SK-N-SH (cell line): ENCODE data around the gene CLDN15. TPM values are rescaled to one million over a fixed set of nuclear protein-coding genes. Genes with fewer than 3 reads are reported as not detected.
A peak's percentile ranks its signal among the peaks of the same experiment; 100 is the strongest.

Source experiments
- CTCF ChIA-PET: fragments of 300-600, 350-600 bp; formaldehyde crosslinking; extraction: SDS; loops from one replicate; lab custom pipeline; 2021; lab: Yijun Ruan, JAX
- POLR2A ChIA-PET: fragments of 350-600 bp; sonication (Branson Sonifier 250); formaldehyde crosslinking; extraction: SDS; loops from one replicate; lab custom pipeline; 2020; ENCODE audit warnings: antibody characterized with exemption, inconsistent platforms; lab: Yijun Ruan, JAX
- DNase-seq: peaks from one replicate; pipeline ENCODE4 v3.0.0; 2012
- H2AFZ ChIP-seq: fragments of 200-600 bp; sonication (generic); 2 replicates; pipeline ENCODE4 v1.8.1; 2016; ENCODE audit warnings: antibody characterized with exemption, mild to moderate bottlenecking, low read depth
- H3F3A ChIP-seq: fragments of 200-600 bp; sonication (generic); replicated peaks from 2 replicates; pipeline ENCODE3; 2016; ENCODE audit warnings: antibody characterized with exemption, mild to moderate bottlenecking; ENCODE audit not compliant: insufficient read depth
- H3K27ac ChIP-seq, 2 experiments: fragments of 200-500 bp in 1 of 2; fragments of 200-600 bp in 1 of 2; sonication (Bioruptor generic) in 1 of 2; sonication (generic), shearing (Covaris generic) in 1 of 2; 2 replicates each; pipeline versions ENCODE4 v1.5.1 to v1.6.1; 2014 to 2016; ENCODE audit warnings: low read depth in 2 of 2, inconsistent platforms in 1 of 2, low read length in 1 of 2, mild to moderate bottlenecking in 1 of 2, mixed read lengths in 1 of 2
- H3K27me3 ChIP-seq: fragments of 200-600 bp; sonication (generic), shearing (Covaris generic); 2 replicates; pipeline ENCODE4 v1.6.1; 2016; ENCODE audit warnings: mixed run types; ENCODE audit not compliant: insufficient read depth
- H3K36me3 ChIP-seq, 2 experiments: fragments of 200-500 bp in 1 of 2; fragments of 200-600 bp in 1 of 2; sonication (Bioruptor generic) in 1 of 2; sonication (generic) in 1 of 2; replicated peaks in 1 of 2; 2 replicates each; pipeline versions ENCODE3 to v1.5.1; 2014 to 2016; ENCODE audit warnings: low read length in 1 of 2, mild to moderate bottlenecking in 1 of 2; ENCODE audit not compliant: insufficient read depth in 2 of 2, control insufficient read depth in 1 of 2
- H3K4me1 ChIP-seq, 2 experiments: fragments of 200-500 bp in 1 of 2; fragments of 200-600 bp in 1 of 2; sonication (Bioruptor generic) in 1 of 2; sonication (generic), shearing (Covaris generic) in 1 of 2; 2 replicates each; pipeline versions ENCODE4 v1.5.1 to v1.6.1; 2014 to 2016; ENCODE audit warnings: low read depth in 1 of 2, low read length in 1 of 2, mixed run types in 1 of 2; ENCODE audit not compliant: insufficient read depth in 2 of 2, control insufficient read depth in 1 of 2
- H3K4me2 ChIP-seq: fragments of 200-600 bp; sonication (generic), shearing (Covaris generic); 2 replicates; pipeline ENCODE4 v1.6.1; 2017; ENCODE audit warnings: mixed run types
- H3K4me3 ChIP-seq, 2 experiments: fragments of 200-500 bp in 1 of 2; fragments of 200-600 bp in 1 of 2; sonication (Bioruptor generic) in 1 of 2; sonication (generic), shearing (Covaris generic) in 1 of 2; 2 replicates each; pipeline versions ENCODE4 v1.5.1 to v1.8.1; 2014 to 2016; ENCODE audit warnings: low read depth in 2 of 2, inconsistent platforms in 1 of 2, low read length in 1 of 2, mild to moderate bottlenecking in 1 of 2, mixed read lengths in 1 of 2, moderate library complexity in 1 of 2
- H3K79me2 ChIP-seq: fragments of 200-600 bp; sonication (generic); 2 replicates; pipeline ENCODE4 v1.8.1; 2017; ENCODE audit warnings: mild to moderate bottlenecking; ENCODE audit not compliant: insufficient read depth
- H3K9ac ChIP-seq: fragments of 200-600 bp; sonication (generic); 2 replicates; pipeline ENCODE4 v1.6.1; 2017; ENCODE audit warnings: mixed run types
- H3K9me2 ChIP-seq: fragments of 200-600 bp; sonication (generic); 2 replicates; pipeline ENCODE4 v1.6.1; 2017; ENCODE audit warnings: mixed run types
- H3K9me3 ChIP-seq: fragments of 200-600 bp; sonication (generic); 2 replicates; pipeline ENCODE4 v1.6.1; 2017; ENCODE audit warnings: mixed run types, mild to moderate bottlenecking, moderate library complexity
- H4K20me1 ChIP-seq: fragments of 200-600 bp; sonication (generic); 2 replicates; pipeline ENCODE4 v1.6.1; 2017; ENCODE audit warnings: mild to moderate bottlenecking, mixed run types; ENCODE audit not compliant: insufficient read depth
- CTCF ChIP-seq: fragments of 200-600 bp; sonication (generic); IDR thresholded peaks from 2 replicates; pipeline ENCODE4 v1.6.1; 2017; ENCODE audit warnings: antibody characterized with exemption, mild to moderate bottlenecking, moderate library complexity
- FOSL2 ChIP-seq: IDR thresholded peaks from 2 replicates; pipeline ENCODE4 v1.4.0; 2012; ENCODE audit warnings: low read depth, mild to moderate bottlenecking, moderate library complexity, borderline replicate concordance
- GATA2 ChIP-seq: sonication (generic); formaldehyde crosslinking; IDR thresholded peaks from 2 replicates; pipeline ENCODE4 v1.5.0; 2020; ENCODE audit warnings: mild to moderate bottlenecking, missing genetic modification reagents
- MAX ChIP-seq: IDR thresholded peaks from 2 replicates; pipeline ENCODE4 v1.4.0; 2012; ENCODE audit warnings: low read depth
- NFIC ChIP-seq: IDR thresholded peaks from 2 replicates; pipeline ENCODE4 v1.4.0; 2012; ENCODE audit warnings: borderline replicate concordance
- POLR2AphosphoS5 ChIP-seq: IDR thresholded peaks from 2 replicates; pipeline ENCODE4 v1.6.1; 2012; ENCODE audit warnings: low read depth, low read length
- RAD21 ChIP-seq: IDR thresholded peaks from 2 replicates; pipeline ENCODE4 v1.6.1; 2012; ENCODE audit warnings: mild to moderate bottlenecking, low read length
- RXRA ChIP-seq: IDR thresholded peaks from 2 replicates; pipeline ENCODE4 v1.4.0; 2012; ENCODE audit warnings: low read depth, mild to moderate bottlenecking, borderline replicate concordance
- SIN3A ChIP-seq: IDR thresholded peaks from 2 replicates; pipeline ENCODE4 v1.6.1; 2012; ENCODE audit warnings: low read depth, mild to moderate bottlenecking, low read length, moderate library complexity, borderline replicate concordance
- USF1 ChIP-seq: IDR thresholded peaks from 2 replicates; pipeline ENCODE4 v1.4.0; 2012; ENCODE audit warnings: low read depth, borderline replicate concordance
- USF2 ChIP-seq: fragments of 150-350 bp; IDR thresholded peaks from 2 replicates; pipeline ENCODE4 v1.6.1; 2017; ENCODE audit warnings: antibody characterized with exemption, low read length, low read depth, borderline replicate concordance
- WGBS: methylation state at CpG from one replicate; pipeline ENCODE4 v1.1.6; 2017; ENCODE audit warnings: low lambda C conversion rate; 5-methylcytosine and 5-hydroxymethylcytosine counted together
- polyA plus RNA-seq, 3 experiments: library from polyadenylated mRNA; depleted of rRNA; stranded (reverse); fragments of >200 nt; gene quantifications; 2 replicates each; pipeline ENCODE4 v1.2.3, GENCODE V29; 2012

The CLDN15 gene
- polyA plus RNA-seq, 1 of the 3 experiments (the other 2 are of a cell fraction) = 24.0 TPM

- H2AFZ ChIP-seq = no peak overlapping the region
- H3K4me2 ChIP-seq = peak overlapping the region; percentile 83
- peaks cover 24% of the 10 kb centered on the region for H4K20me1 ChIP-seq
- no peak overlapping the region for H3K27ac ChIP-seq
- TF ChIP-seq RAD21 (no peak), MAX (no peak), USF1 (no peak), FOSL2 (no peak)
- H3K79me2 ChIP-seq = peaks cover 64% of the 10 kb centered on the region
- peaks cover 0 to 10% of the 10 kb centered on the region in 2 experiments; a peak in 1 of 4 replicates for H3K4me1 ChIP-seq
- 0 out of 4 replicates have a peak overlapping the region, but pooled peaks of 1 of the 2 experiments have one; percentile 89 for H3K4me3 ChIP-seq
- ChIA-PET CTCF (interaction anchor here (1.1 to 5.8 kb wide), 2 partner anchors 32 to 40 kb away, joined by 3 to 38 read pairs; no protein-coding TSS in a partner anchor), POLR2A (no interaction called here)
- 0 out of 2 replicates have a peak, but pooled peaks cover 4% of the 10 kb centered on the region for H3K27me3 ChIP-seq
- H3K9me3 ChIP-seq = no peaks in the 10 kb centered on the region
- H3K36me3 ChIP-seq = peaks cover 3 to 34% of the 10 kb centered on the region in 2 experiments
- peaks cover 3% of the 10 kb centered on the region for H3F3A ChIP-seq
- no peak for DNase-seq
- no peaks in the 10 kb centered on the region for H3K9me2 ChIP-seq
- H3K9ac ChIP-seq = no peak overlapping the region
- WGBS = 99% methylated on average over 3 of the region's 3 CpGs
Measured at GRCh38 chr7:101250324-101250723, 12.7 kb upstream of the CLDN15 start.

GRCh38 chr7:101248276-101248675 is 10.7 kb upstream of the CLDN15 start:
- peak; percentile 16; the same call in 1 of the 2 replicates for TF ChIP-seq CTCF
- no peak for TF ChIP-seq RXRA
- TF ChIP-seq POLR2AphosphoS5 = no peak
- TF ChIP-seq GATA2 (CRISPR knock-in tag) = no peak
- TF ChIP-seq SIN3A = no peak
- no peak for TF ChIP-seq NFIC
- TF ChIP-seq USF2 = no peak
- Histone ChIP-seq H3K27me3 (no peaks in the 10 kb centered on the region), H3K9me3 (no peaks in the 10 kb centered on the region), H3F3A (peaks cover 5% of the 10 kb centered on the region), H3K27ac (no peak overlapping the region), H3K36me3 (peaks cover 3 to 38% of the 10 kb centered on the region in 2 experiments), H3K9ac (no peak overlapping the region), H3K9me2 (no peaks in the 10 kb centered on the region), H3K4me3 (no peak overlapping the region), H4K20me1 (peaks cover 28% of the 10 kb centered on the region), H3K4me1 (peaks cover 5 to 17% of the 10 kb centered on the region in 2 experiments; a peak in 1 of 4 replicates), H3K4me2 (no peak overlapping the region), H2AFZ (no peak overlapping the region), H3K79me2 (peaks cover 79% of the 10 kb centered on the region)
- ChIA-PET CTCF (interaction anchor here (1.1 to 6.0 kb wide), 7 partner anchors 11 to 106 kb away, joined by 3 to 53 read pairs (median 4); partner anchors contain the start of gene CLDN15), POLR2A (no interaction called here)
- WGBS = 94% methylated on average over 5 of the region's 5 CpGs
- DNase-seq = no peak
